GM19099 (cell line): ENCODE measurements around the gene MSL3.

Experiments used
- POLR2A ChIP-seq: IDR thresholded peaks from 3 replicates; pipeline ENCODE4 v1.6.1; 2011; ENCODE audit warnings: low read depth; ENCODE audit not compliant: insufficient read length; ENCODE audit errors: extremely low read depth

Gene MSL3

GRCh38 chrX:11754958-11755645, 2.9 kb upstream of the MSL3 start:
- no peak for TF ChIP-seq POLR2A

GRCh38 chrX:11755724-11756123, 2.3 kb upstream of the MSL3 start:
- no peak for TF ChIP-seq POLR2A

- no peak for TF ChIP-seq POLR2A
Observed at GRCh38 chrX:11756354-11757318, 1.4 kb upstream of the MSL3 start.

GRCh38 chrX:11757397-11757718, 679 bp upstream of the MSL3 start:
- TF ChIP-seq POLR2A: no peak

- peak; percentile 44 for TF ChIP-seq POLR2A
Observed at GRCh38 chrX:11758400-11759171, 549 bp downstream of the MSL3 start.

GRCh38 chrX:11759172-11759460, 1.1 kb downstream of the MSL3 start:
- TF ChIP-seq POLR2A: no peak

- peak; percentile 26 for TF ChIP-seq POLR2A
Observed at GRCh38 chrX:11759461-11760311, 1.6 kb downstream of the MSL3 start.

- peak; percentile 53 for TF ChIP-seq POLR2A
Observed at GRCh38 chrX:11760958-11761357, 2.9 kb downstream of the MSL3 start.

GRCh38 chrX:11764602-11765067, 6.6 kb downstream of the MSL3 start:
- TF ChIP-seq POLR2A: no peak

GRCh38 chrX:11765449-11765848, 7.4 kb downstream of the MSL3 start:
- peak; percentile 32 for TF ChIP-seq POLR2A

GRCh38 chrX:11766487-11766886, 8.4 kb downstream of the MSL3 start:
- TF ChIP-seq POLR2A: no peak

- peak; percentile 26 for TF ChIP-seq POLR2A
Observed at GRCh38 chrX:11768039-11768438, 10.0 kb downstream of the MSL3 start.

GRCh38 chrX:11770320-11770719, 12.3 kb downstream of the MSL3 start:
- TF ChIP-seq POLR2A: peak; percentile 19

GRCh38 chrX:11778230-11778629, 20.2 kb downstream of the MSL3 start:
- no peak for TF ChIP-seq POLR2A

GRCh38 chrX:11781133-11781532, 23.1 kb downstream of the MSL3 start:
- no peak for TF ChIP-seq POLR2A

- no peak for TF ChIP-seq POLR2A
Observed at GRCh38 chrX:11781734-11782370, 23.8 kb downstream of the MSL3 start.
